Peyer's patch (tissue), 4 donors: Measurements from ENCODE around the gene CTPS2.

ENCODE experiments used
- CTCF ChIP-seq, 6 experiments: fragments of 450-650 bp in 4 of 6; fragments of 200-600 bp in 2 of 6; sonication (generic) in 1 of 6; IDR thresholded peaks; one replicate each; pipeline ENCODE4 v1.5.1; 2017 to 2019; ENCODE audit warnings: antibody characterized with exemption in 6 of 6, mild to moderate bottlenecking in 3 of 6, moderate library complexity in 1 of 6
- POLR2A ChIP-seq, 2 donors: fragments of 450-650 bp; IDR thresholded peaks; one replicate each; pipeline ENCODE4 v1.5.1; 2017; ENCODE audit warnings: antibody characterized with exemption in 2 of 2, mild to moderate bottlenecking in 2 of 2, moderate library complexity in 2 of 2

GRCh38 chrX:16567681-16568080 lies 144.8 kb downstream of the CTPS2 start:
- no peak for TF ChIP-seq CTCF (IDR thresholded peaks at IDR 0.05)
- no peak for TF ChIP-seq POLR2A (IDR thresholded peaks at IDR 0.05)
